Mesenchymal stem cell (in vitro differentiated cells and primary cell): Measurements from ENCODE around the gene ACAA1.

ENCODE experiments used
- DNase-seq: peaks from one replicate; pipeline ENCODE4 v3.0.0-alpha.2; 2013
- H2AFZ ChIP-seq: one replicate; pipeline ENCODE4 v1.6.1; 2013; ENCODE audit warnings: low read depth, mild to moderate bottlenecking, control low read depth, inconsistent platforms, low read length, moderate library complexity
- H2AK5ac ChIP-seq: 2 replicates; pipeline ENCODE4 v1.6.1; 2013; ENCODE audit warnings: low read length, moderate library complexity, mild to moderate bottlenecking, inconsistent platforms; ENCODE audit not compliant: severe bottlenecking
- H2BK120ac ChIP-seq: one replicate; pipeline ENCODE4 v1.6.1; 2013; ENCODE audit warnings: low read depth, mild to moderate bottlenecking, inconsistent platforms, low read length, moderate library complexity
- H2BK12ac ChIP-seq, 2 experiments: one replicate each; pipeline ENCODE4 v1.6.1; 2013; ENCODE audit warnings: inconsistent platforms in 2 of 2, low read length in 2 of 2, mild to moderate bottlenecking in 2 of 2, moderate library complexity in 2 of 2, control low read depth in 1 of 2
- H2BK15ac ChIP-seq: one replicate; pipeline ENCODE4 v1.6.1; 2013; ENCODE audit warnings: mild to moderate bottlenecking, low read depth, inconsistent platforms; ENCODE audit not compliant: poor library complexity, severe bottlenecking
- H2BK5ac ChIP-seq: 2 replicates; pipeline ENCODE4 v1.6.1; 2013; ENCODE audit warnings: low read depth, mild to moderate bottlenecking, low read length, control low read depth, inconsistent platforms; ENCODE audit not compliant: poor library complexity, severe bottlenecking
- H3K14ac ChIP-seq, 2 experiments: one replicate each; pipeline ENCODE4 v1.6.1; 2013; ENCODE audit warnings: inconsistent platforms in 2 of 2, low read length in 2 of 2, control low read depth in 1 of 2, mild to moderate bottlenecking in 1 of 2, moderate library complexity in 1 of 2
- H3K18ac ChIP-seq, 2 experiments: one replicate each; pipeline ENCODE4 v1.6.1; 2013; ENCODE audit warnings: inconsistent platforms in 2 of 2, low read length in 2 of 2, control low read depth in 1 of 2, low read depth in 1 of 2, mild to moderate bottlenecking in 1 of 2
- H3K23ac ChIP-seq, 2 experiments: one replicate each; pipeline ENCODE4 v1.6.1; 2013; ENCODE audit warnings: inconsistent platforms in 2 of 2, low read length in 2 of 2, mild to moderate bottlenecking in 2 of 2, moderate library complexity in 2 of 2, control low read depth in 1 of 2
- H3K27ac ChIP-seq: 2 replicates; pipeline ENCODE4 v1.5.1; 2013; ENCODE audit warnings: mild to moderate bottlenecking, moderate library complexity, low read length, control low read depth, inconsistent platforms; ENCODE audit not compliant: poor library complexity, severe bottlenecking
- H3K27me3 ChIP-seq, 2 experiments: 2 replicates each; pipeline versions ENCODE4 v1.6.1 to v1.7.0; 2013; ENCODE audit warnings: low read length in 2 of 2, mild to moderate bottlenecking in 2 of 2, moderate library complexity in 2 of 2, control low read depth in 1 of 2, inconsistent platforms in 1 of 2; ENCODE audit not compliant: control insufficient read depth in 1 of 2, insufficient read depth in 1 of 2
- H3K36me3 ChIP-seq, 2 experiments: 2 replicates each; pipeline versions ENCODE4 v1.6.1 to v1.7.0; 2013; ENCODE audit warnings: low read length in 2 of 2, control low read depth in 1 of 2, inconsistent platforms in 1 of 2, low read depth in 1 of 2, mild to moderate bottlenecking in 1 of 2; ENCODE audit not compliant: insufficient read depth in 2 of 2, control insufficient read depth in 1 of 2
- H3K4ac ChIP-seq, 2 experiments: one replicate each; pipeline ENCODE4 v1.6.1; 2013; ENCODE audit warnings: inconsistent platforms in 2 of 2, low read length in 2 of 2, mild to moderate bottlenecking in 2 of 2, moderate library complexity in 2 of 2, control low read depth in 1 of 2, low read depth in 1 of 2
- H3K4me1 ChIP-seq: 2 replicates; pipeline ENCODE4 v1.6.1; 2013; ENCODE audit warnings: low read depth, low read length, control low read depth; ENCODE audit not compliant: control insufficient read depth, insufficient read depth
- H3K4me2 ChIP-seq: 2 replicates; pipeline ENCODE4 v1.6.1; 2013; ENCODE audit warnings: low read length, mild to moderate bottlenecking, inconsistent platforms; ENCODE audit not compliant: poor library complexity, severe bottlenecking
- H3K4me3 ChIP-seq, 2 experiments: 2 replicates each; pipeline versions ENCODE4 v1.5.1 to v1.7.0; 2013; ENCODE audit warnings: low read length in 2 of 2, mild to moderate bottlenecking in 2 of 2, control low read depth in 1 of 2, low read depth in 1 of 2; ENCODE audit not compliant: insufficient read depth in 1 of 2
- H3K79me1 ChIP-seq: replicated peaks from 2 replicates; pipeline ENCODE4 v1.6.1; 2013; ENCODE audit warnings: mild to moderate bottlenecking, control low read depth, low read length, inconsistent platforms; ENCODE audit not compliant: poor library complexity, severe bottlenecking
- H3K9ac ChIP-seq: 2 replicates; pipeline ENCODE4 v1.7.0; 2013; ENCODE audit warnings: mild to moderate bottlenecking, low read length, moderate library complexity
- H3K9me3 ChIP-seq: 2 replicates; pipeline ENCODE4 v1.7.0; 2013; ENCODE audit warnings: mild to moderate bottlenecking, low read length; ENCODE audit not compliant: control insufficient read depth
- H4K8ac ChIP-seq: one replicate; pipeline ENCODE4 v1.6.1; 2013; ENCODE audit warnings: inconsistent platforms, mild to moderate bottlenecking, low read length, moderate library complexity
- H4K91ac ChIP-seq: one replicate; pipeline ENCODE4 v1.6.1; 2013; ENCODE audit warnings: mild to moderate bottlenecking, low read length, inconsistent platforms
- WGBS: methylation state at CpG from one replicate; pipeline ENCODE4 v1.1.7; 2013; ENCODE audit warnings: mixed read lengths; 5-methylcytosine and 5-hydroxymethylcytosine counted together

ACAA1 gene

DNA sequence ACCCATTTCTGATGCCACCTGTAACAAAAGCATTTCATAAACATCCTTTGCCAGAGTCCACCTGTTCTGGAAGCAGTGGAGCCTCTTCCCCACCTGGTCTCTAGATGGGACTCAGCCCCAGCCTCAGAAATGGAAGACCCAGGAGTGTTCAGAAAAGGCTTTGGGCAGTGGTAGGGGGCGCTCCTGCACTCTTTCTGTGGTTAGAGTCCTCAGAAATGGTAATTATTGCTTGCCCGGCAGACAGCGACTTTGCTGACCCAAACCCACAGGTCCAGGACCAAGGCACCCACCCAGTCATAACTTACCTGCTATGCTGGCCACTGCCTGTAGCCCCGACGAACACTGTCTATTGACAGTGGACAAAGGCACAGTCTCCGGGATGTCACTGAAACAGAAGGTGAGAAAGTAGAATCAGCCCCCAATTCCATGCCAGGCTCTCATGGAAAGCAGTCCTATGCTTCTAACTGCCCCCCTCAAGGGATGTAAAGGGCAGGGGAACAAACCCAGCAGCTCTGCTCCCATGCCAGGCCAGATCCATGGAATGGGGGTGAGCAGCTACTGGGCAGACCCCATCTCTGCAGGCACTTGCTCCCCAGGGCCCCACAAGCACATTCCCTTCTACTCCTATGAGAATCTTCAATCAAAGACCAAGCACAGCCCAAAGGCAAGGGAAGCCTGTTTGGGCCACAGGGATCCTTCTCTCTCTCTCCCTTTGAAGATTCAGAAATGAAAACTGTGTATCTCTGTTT is 5.1 kb downstream of the ACAA1 start:
- peaks cover 62 to 85% of the 10 kb centered on the region in 2 experiments for H3K36me3 ChIP-seq
- no peak overlapping the region for H3K4me3 ChIP-seq
- H3K9me3 ChIP-seq = no peaks in the 10 kb centered on the region
- no peak overlapping the region for H3K23ac ChIP-seq
- H2BK5ac ChIP-seq = no peak overlapping the region
- H3K4me2 ChIP-seq = no peak overlapping the region
- H2AFZ ChIP-seq = no peak overlapping the region
- H3K9ac ChIP-seq = no peak overlapping the region
- no peak overlapping the region for H3K4ac ChIP-seq
- no peak overlapping the region for H2BK15ac ChIP-seq
- no peak overlapping the region for H3K18ac ChIP-seq
- 76% methylated on average over 6 of the region's 6 CpGs for WGBS
- H3K27me3 ChIP-seq = no peaks in the 10 kb centered on the region
- peaks cover 5% of the 10 kb centered on the region for H3K4me1 ChIP-seq
- H4K8ac ChIP-seq = no peak overlapping the region
- no peak overlapping the region for H2AK5ac ChIP-seq
- H3K27ac ChIP-seq = no peak overlapping the region
- no peak overlapping the region for H3K14ac ChIP-seq
- H4K91ac ChIP-seq = no peak overlapping the region
- no peak overlapping the region for H2BK120ac ChIP-seq
- DNase-seq = peak; percentile 41
- no peak overlapping the region for H2BK12ac ChIP-seq
- peaks cover 49% of the 10 kb centered on the region for H3K79me1 ChIP-seq

DNA sequence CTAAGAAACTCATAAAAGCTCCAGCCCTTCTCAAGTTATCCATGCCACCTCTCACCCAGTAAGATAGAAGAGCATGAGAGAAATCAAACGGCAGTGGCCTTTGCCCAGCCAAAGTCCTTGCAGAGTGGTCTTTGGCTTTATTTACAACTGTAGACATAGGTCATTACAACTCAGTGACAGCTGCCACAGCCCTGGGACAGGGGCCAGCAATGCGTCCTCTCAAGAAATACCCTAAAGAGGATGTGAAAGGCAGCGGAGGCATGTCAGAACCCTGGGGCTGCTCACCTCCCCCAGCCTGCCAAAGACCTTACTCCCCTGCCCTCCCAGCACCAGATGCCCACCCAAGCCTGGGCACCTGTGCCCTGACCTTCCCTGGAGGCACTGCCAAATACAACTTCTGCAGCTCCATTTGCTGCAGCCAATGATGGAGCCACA is 6.3 kb downstream of the ACAA1 start:
- H3K18ac ChIP-seq = no peak overlapping the region
- no peaks in the 10 kb centered on the region for H3K27me3 ChIP-seq
- H2BK12ac ChIP-seq = no peak overlapping the region
- H2BK15ac ChIP-seq = no peak overlapping the region
- no peak overlapping the region for H3K14ac ChIP-seq
- no peak overlapping the region for H3K4me2 ChIP-seq
- H4K91ac ChIP-seq = no peak overlapping the region
- 94% methylated on average over 3 of the region's 3 CpGs for WGBS
- H3K23ac ChIP-seq = no peak overlapping the region
- peaks cover 73 to 96% of the 10 kb centered on the region in 2 experiments for H3K36me3 ChIP-seq
- no peak overlapping the region for H2AFZ ChIP-seq
- H3K27ac ChIP-seq = no peak overlapping the region
- no peak overlapping the region for H3K4me3 ChIP-seq
- no peak overlapping the region for H2AK5ac ChIP-seq
- H3K4ac ChIP-seq = no peak overlapping the region
- H3K79me1 ChIP-seq = peaks cover 55% of the 10 kb centered on the region
- H3K4me1 ChIP-seq = peaks cover 8% of the 10 kb centered on the region
- no peak overlapping the region for H2BK120ac ChIP-seq
- H4K8ac ChIP-seq = no peak overlapping the region
- H2BK5ac ChIP-seq = no peak overlapping the region
- no peaks in the 10 kb centered on the region for H3K9me3 ChIP-seq
- no peak overlapping the region for H3K9ac ChIP-seq
- no peak for DNase-seq

- DNase-seq = no peak
- no peak overlapping the region for H3K4me3 ChIP-seq
- H3K9me3 ChIP-seq = no peaks in the 10 kb centered on the region
- H2BK15ac ChIP-seq = no peak overlapping the region
- H2AFZ ChIP-seq = no peak overlapping the region
- no peak overlapping the region for H3K4me2 ChIP-seq
- no peak overlapping the region for H2BK120ac ChIP-seq
- H4K91ac ChIP-seq = no peak overlapping the region
- H2BK12ac ChIP-seq = no peak overlapping the region
- no peaks in the 10 kb centered on the region for H3K27me3 ChIP-seq
- no peak overlapping the region for H4K8ac ChIP-seq
- H2BK5ac ChIP-seq = no peak overlapping the region
- H3K79me1 ChIP-seq = peaks cover 57% of the 10 kb centered on the region
- no peak overlapping the region for H2AK5ac ChIP-seq
- H3K14ac ChIP-seq = no peak overlapping the region
- no peak overlapping the region for H3K9ac ChIP-seq
- no peak overlapping the region for H3K27ac ChIP-seq
- peaks cover 80 to 99% of the 10 kb centered on the region in 2 experiments for H3K36me3 ChIP-seq
- H3K4ac ChIP-seq = no peak overlapping the region
- no peak overlapping the region for H3K18ac ChIP-seq
- 97% methylated on average over 5 of the region's 5 CpGs for WGBS
- peaks cover 12% of the 10 kb centered on the region for H3K4me1 ChIP-seq
- no peak overlapping the region for H3K23ac ChIP-seq
Measured at GRCh38 chr3:38129058-38129457, 7.9 kb downstream of the ACAA1 start.

GRCh38 chr3:38128303-38128655 is 8.6 kb downstream of the ACAA1 start:
- H3K4ac ChIP-seq = no peak overlapping the region
- H2BK15ac ChIP-seq = no peak overlapping the region
- no peak overlapping the region for H3K18ac ChIP-seq
- H3K36me3 ChIP-seq = peaks cover 75 to 99% of the 10 kb centered on the region in 2 experiments
- H2BK120ac ChIP-seq = no peak overlapping the region
- H3K14ac ChIP-seq = no peak overlapping the region
- H3K23ac ChIP-seq = no peak overlapping the region
- no peak overlapping the region for H2AFZ ChIP-seq
- no peak overlapping the region for H2BK5ac ChIP-seq
- H3K9me3 ChIP-seq = no peaks in the 10 kb centered on the region
- no peak overlapping the region for H4K8ac ChIP-seq
- no peak overlapping the region for H3K4me2 ChIP-seq
- no peak for DNase-seq
- H3K4me3 ChIP-seq = no peak overlapping the region
- no peak overlapping the region for H3K27ac ChIP-seq
- H3K4me1 ChIP-seq = peaks cover 9% of the 10 kb centered on the region
- no peak overlapping the region for H3K9ac ChIP-seq
- no peak overlapping the region for H4K91ac ChIP-seq
- peaks cover 50% of the 10 kb centered on the region for H3K79me1 ChIP-seq
- H2AK5ac ChIP-seq = no peak overlapping the region
- H2BK12ac ChIP-seq = no peak overlapping the region
- WGBS = 100% methylated on average over 1 of the region's 1 CpG
- no peaks in the 10 kb centered on the region for H3K27me3 ChIP-seq
